GM18502 (cell line): ENCODE data around the gene TAOK2.

ENCODE experiments used
- ATAC-seq: cut with Tn5 transposase; IDR thresholded peaks from one replicate; pipeline ENCODE4 v1.9.1; 2021; ENCODE audit warnings: mild to moderate bottlenecking; ENCODE audit not compliant: unreplicated experiment, poor library complexity

TAOK2 gene

GRCh38 chr16:30041841-30042240, 68.2 kb downstream of the TAOK2 start:
- ATAC-seq = no peak
